ENCODE data around the gene UBE2B.
"Not testable (repeated sequence)": the region's sequence is repeated elsewhere in the genome, so short reads cannot be mapped to it uniquely, and the experiment has no call there.

The UBE2B gene

GRCh38 chr5:134417707-134418106, 46.3 kb downstream of the UBE2B start:
- Histone ChIP-seq H3K27me3 (ENCODE audit: control insufficient read depth, insufficient read depth, low read length) (no peaks in the 10 kb centered on the region), H3K4me3 (ENCODE audit: low read length) (no peak overlapping the region), H3K4me1 (ENCODE audit: control insufficient read depth, insufficient read depth, low read length) (no peaks in the 10 kb centered on the region), H3K27ac (ENCODE audit: low read length) (no peak overlapping the region), H3K9me3 (ENCODE audit: control insufficient read depth, insufficient read depth, low read length) (no peaks in the 10 kb centered on the region), H3K36me3 (ENCODE audit: control insufficient read depth, insufficient read depth, low read length) (no peaks in the 10 kb centered on the region)
- no peak for DNase-seq (ENCODE audit: low read depth, low spot score)

DNA sequence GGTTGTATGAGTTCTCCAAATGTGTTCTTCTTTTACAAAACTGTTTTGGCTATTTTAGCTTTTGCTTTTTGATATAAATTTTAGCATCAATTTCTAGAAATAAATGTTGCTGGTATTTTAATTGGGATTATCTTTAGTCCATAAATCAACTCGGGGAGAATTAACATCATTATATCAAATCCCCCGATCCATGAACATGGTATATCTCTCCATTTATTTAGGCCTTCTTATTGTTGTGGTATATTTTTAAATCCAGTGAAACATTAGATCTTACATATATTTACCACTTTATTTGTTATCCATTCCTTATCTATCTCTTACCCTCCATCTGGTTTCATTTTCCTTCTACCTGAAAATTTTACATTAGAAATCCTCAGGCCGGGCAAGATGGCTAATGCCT, 47.6 kb downstream of the UBE2B start:
- no peaks in the 10 kb centered on the region for H3K36me3 ChIP-seq (ENCODE audit: control insufficient read depth, insufficient read depth, low read length)
- H3K4me1 ChIP-seq (ENCODE audit: control insufficient read depth, insufficient read depth, low read length) = no peaks in the 10 kb centered on the region
- H3K27ac ChIP-seq (ENCODE audit: low read length) = no peak overlapping the region
- no CpG with 5 or more reads among the region's 3 CpGs for WGBS (ENCODE audit: insufficient coverage, insufficient read length)
- DNase-seq (ENCODE audit: low read depth, low spot score) = no peak
- H3K4me3 ChIP-seq (ENCODE audit: low read length) = no peak overlapping the region
- H3K9me3 ChIP-seq (ENCODE audit: control insufficient read depth, insufficient read depth, low read length) = no peaks in the 10 kb centered on the region
- no peaks in the 10 kb centered on the region for H3K27me3 ChIP-seq (ENCODE audit: control insufficient read depth, insufficient read depth, low read length)

- no peaks in the 10 kb centered on the region for H3K27me3 ChIP-seq (ENCODE audit: control insufficient read depth, insufficient read depth, low read length)
- H3K4me3 ChIP-seq (ENCODE audit: low read length) = no peak overlapping the region
- H3K27ac ChIP-seq (ENCODE audit: low read length) = no peak overlapping the region
- H3K36me3 ChIP-seq (ENCODE audit: control insufficient read depth, insufficient read depth, low read length) = no peaks in the 10 kb centered on the region
- no peaks in the 10 kb centered on the region for H3K9me3 ChIP-seq (ENCODE audit: control insufficient read depth, insufficient read depth, low read length)
- H3K4me1 ChIP-seq (ENCODE audit: control insufficient read depth, insufficient read depth, low read length) = no peaks in the 10 kb centered on the region
- no CpG with 5 or more reads among the region's 2 CpGs for WGBS (ENCODE audit: insufficient coverage, insufficient read length)
- DNase-seq (ENCODE audit: low read depth, low spot score) = no peak
Observed at GRCh38 chr5:134420343-134420742, 49.0 kb downstream of the UBE2B start.

- H3K4me3 ChIP-seq (ENCODE audit: low read length); H3K27ac ChIP-seq (ENCODE audit: low read length); H3K36me3 ChIP-seq (ENCODE audit: control insufficient read depth, insufficient read depth, low read length); H3K9me3 ChIP-seq (ENCODE audit: control insufficient read depth, insufficient read depth, low read length); H3K4me1 ChIP-seq (ENCODE audit: control insufficient read depth, insufficient read depth, low read length); DNase-seq (ENCODE audit: low read depth, low spot score); H3K27me3 ChIP-seq (ENCODE audit: control insufficient read depth, insufficient read depth, low read length): not testable (repeated sequence)
- WGBS (ENCODE audit: insufficient coverage, insufficient read length) = no CpG with 5 or more reads among the region's 4 CpGs
Observed at GRCh38 chr5:134421038-134421437, 49.7 kb downstream of the UBE2B start.

GRCh38 chr5:134422791-134423365, 51.5 kb downstream of the UBE2B start:
- no peaks in the 10 kb centered on the region for H3K36me3 ChIP-seq (ENCODE audit: control insufficient read depth, insufficient read depth, low read length)
- H3K27me3 ChIP-seq (ENCODE audit: control insufficient read depth, insufficient read depth, low read length) = no peaks in the 10 kb centered on the region
- no CpG with 5 or more reads among the region's 7 CpGs for WGBS (ENCODE audit: insufficient coverage, insufficient read length)
- H3K27ac ChIP-seq (ENCODE audit: low read length) = no peak overlapping the region
- no peaks in the 10 kb centered on the region for H3K9me3 ChIP-seq (ENCODE audit: control insufficient read depth, insufficient read depth, low read length)
- no peak for DNase-seq (ENCODE audit: low read depth, low spot score)
- H3K4me1 ChIP-seq (ENCODE audit: control insufficient read depth, insufficient read depth, low read length) = no peaks in the 10 kb centered on the region
- no peak overlapping the region for H3K4me3 ChIP-seq (ENCODE audit: low read length)

DNA sequence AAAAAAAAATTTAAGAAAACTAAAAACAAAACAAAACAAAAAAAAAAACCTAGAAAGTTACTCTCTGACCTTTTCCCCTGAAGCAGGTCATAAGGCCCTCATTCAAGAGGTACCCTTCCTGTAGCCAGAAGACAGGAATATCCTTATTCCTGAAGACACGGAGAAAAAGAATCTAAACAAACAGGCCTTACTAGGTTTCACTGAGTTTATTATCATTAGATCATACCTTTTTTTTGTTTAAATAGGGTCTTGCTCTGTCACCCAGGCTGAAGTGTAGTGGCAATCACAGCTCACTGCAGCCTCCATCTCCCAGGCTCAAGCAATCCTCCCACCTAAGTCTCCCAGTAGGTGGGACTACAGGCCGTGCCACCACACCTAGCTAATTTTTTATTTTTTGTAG, 52.0 kb downstream of the UBE2B start:
- no peaks in the 10 kb centered on the region for H3K36me3 ChIP-seq (ENCODE audit: control insufficient read depth, insufficient read depth, low read length)
- no CpG with 5 or more reads among the region's 2 CpGs for WGBS (ENCODE audit: insufficient coverage, insufficient read length)
- H3K27me3 ChIP-seq (ENCODE audit: control insufficient read depth, insufficient read depth, low read length) = no peaks in the 10 kb centered on the region
- no peaks in the 10 kb centered on the region for H3K9me3 ChIP-seq (ENCODE audit: control insufficient read depth, insufficient read depth, low read length)
- H3K27ac ChIP-seq (ENCODE audit: low read length) = no peak overlapping the region
- no peak overlapping the region for H3K4me3 ChIP-seq (ENCODE audit: low read length)
- DNase-seq (ENCODE audit: low read depth, low spot score) = no peak
- peaks cover 2% of the 10 kb centered on the region; the same call in 1 of the 2 replicates for H3K4me1 ChIP-seq (ENCODE audit: control insufficient read depth, insufficient read depth, low read length)

DNA sequence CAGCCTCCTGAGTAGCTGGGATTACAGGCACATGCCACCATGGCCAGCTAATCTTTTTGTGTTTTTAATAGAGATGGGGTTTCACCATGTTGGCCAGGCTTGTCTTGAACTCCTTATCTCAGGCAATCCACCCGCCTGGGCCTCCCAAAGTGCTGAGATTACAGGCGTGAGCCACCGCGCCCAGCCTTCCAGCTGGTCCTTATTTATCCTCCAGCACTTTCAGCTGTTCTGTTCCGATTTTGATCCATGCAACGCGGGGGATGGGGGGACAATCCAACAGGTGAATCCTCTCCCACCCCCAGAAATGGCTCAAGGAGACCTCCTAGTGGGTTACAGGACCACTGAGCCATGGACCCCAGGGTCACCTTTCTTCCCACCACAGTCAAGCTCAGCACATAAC, 55.0 kb downstream of the UBE2B start:
- Histone ChIP-seq H3K9me3 (ENCODE audit: control insufficient read depth, insufficient read depth, low read length) (no peaks in the 10 kb centered on the region), H3K4me3 (ENCODE audit: low read length) (no peak overlapping the region), H3K4me1 (ENCODE audit: control insufficient read depth, insufficient read depth, low read length) (peaks cover 3% of the 10 kb centered on the region; the same call in 1 of the 2 replicates), H3K36me3 (ENCODE audit: control insufficient read depth, insufficient read depth, low read length) (no peaks in the 10 kb centered on the region), H3K27ac (ENCODE audit: low read length) (no peak overlapping the region), H3K27me3 (ENCODE audit: control insufficient read depth, insufficient read depth, low read length) (no peaks in the 10 kb centered on the region)
- WGBS (ENCODE audit: insufficient coverage, insufficient read length) = no CpG with 5 or more reads among the region's 7 CpGs
- DNase-seq (ENCODE audit: low read depth, low spot score) = no peak

- Histone ChIP-seq H3K27ac (ENCODE audit: low read length) (no peak overlapping the region), H3K27me3 (ENCODE audit: control insufficient read depth, insufficient read depth, low read length) (no peaks in the 10 kb centered on the region), H3K9me3 (ENCODE audit: control insufficient read depth, insufficient read depth, low read length) (no peaks in the 10 kb centered on the region), H3K4me3 (ENCODE audit: low read length) (no peak overlapping the region), H3K36me3 (ENCODE audit: control insufficient read depth, insufficient read depth, low read length) (no peaks in the 10 kb centered on the region), H3K4me1 (ENCODE audit: control insufficient read depth, insufficient read depth, low read length) (peaks cover 4% of the 10 kb centered on the region)
- no CpG with 5 or more reads among the region's 9 CpGs for WGBS (ENCODE audit: insufficient coverage, insufficient read length)
- DNase-seq (ENCODE audit: low read depth, low spot score) = peak; percentile 81
Observed at GRCh38 chr5:134427540-134428041, 56.2 kb downstream of the UBE2B start.

DNA sequence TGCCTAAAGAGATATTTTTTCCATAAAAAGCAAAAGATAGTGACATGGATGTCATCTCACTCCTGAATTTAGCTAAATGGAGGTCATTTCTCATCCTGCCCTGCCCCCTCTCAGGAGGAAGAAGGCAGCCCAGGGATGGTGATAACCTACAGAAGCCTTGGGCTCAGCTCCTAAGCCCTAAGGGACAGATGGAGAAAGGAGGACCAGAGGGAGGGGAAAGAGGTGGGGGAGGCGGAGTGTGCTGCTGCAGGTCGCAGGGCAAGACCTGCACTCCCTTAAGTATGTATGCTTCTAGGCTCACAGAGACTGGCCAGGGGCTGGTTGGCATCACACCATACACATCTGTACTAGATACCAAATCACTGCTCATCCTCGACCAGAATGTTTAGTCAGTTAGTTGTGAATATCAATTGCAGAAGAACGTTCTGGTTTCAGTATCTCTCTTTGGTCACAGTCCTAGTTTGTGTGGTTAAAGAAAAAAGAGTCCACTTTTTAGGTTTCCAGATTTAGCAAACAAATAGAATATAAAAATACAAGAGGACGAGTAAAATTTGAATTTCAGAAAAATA, 58.7 kb downstream of the UBE2B start:
- Histone ChIP-seq H3K9me3 (ENCODE audit: control insufficient read depth, insufficient read depth, low read length) (no peaks in the 10 kb centered on the region), H3K27ac (ENCODE audit: low read length) (no peak overlapping the region), H3K4me3 (ENCODE audit: low read length) (no peak overlapping the region), H3K4me1 (ENCODE audit: control insufficient read depth, insufficient read depth, low read length) (peaks cover 6% of the 10 kb centered on the region), H3K27me3 (ENCODE audit: control insufficient read depth, insufficient read depth, low read length) (no peaks in the 10 kb centered on the region), H3K36me3 (ENCODE audit: control insufficient read depth, insufficient read depth, low read length) (no peaks in the 10 kb centered on the region)
- WGBS (ENCODE audit: insufficient coverage, insufficient read length) = no CpG with 5 or more reads among the region's 5 CpGs
- no peak for DNase-seq (ENCODE audit: low read depth, low spot score)

DNA sequence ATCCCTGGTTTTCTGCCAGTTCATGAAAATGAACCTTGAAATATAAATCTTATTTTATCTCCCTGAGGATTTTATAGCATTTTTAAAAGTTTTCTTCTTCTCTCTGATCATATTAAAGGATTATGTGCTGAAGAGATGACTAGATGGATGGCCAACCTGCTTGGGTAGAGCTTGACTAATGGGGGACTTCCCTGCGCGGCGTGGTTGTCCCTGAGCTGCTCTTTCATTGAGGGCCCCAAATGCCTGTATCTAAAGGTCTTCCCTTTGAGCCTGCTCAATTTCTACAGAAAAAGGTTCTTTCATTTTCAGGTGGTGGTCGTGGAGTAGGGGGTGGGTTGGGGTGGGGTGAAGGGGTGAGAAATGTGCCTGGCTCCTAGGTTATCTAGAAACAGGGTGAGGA, 60.8 kb downstream of the UBE2B start:
- H3K27ac ChIP-seq (ENCODE audit: low read length) = no peak overlapping the region
- H3K4me1 ChIP-seq (ENCODE audit: control insufficient read depth, insufficient read depth, low read length) = peaks cover 6% of the 10 kb centered on the region
- 0 out of 2 replicates have a peak, but pooled peaks cover 3% of the 10 kb centered on the region for H3K36me3 ChIP-seq (ENCODE audit: control insufficient read depth, insufficient read depth, low read length)
- H3K4me3 ChIP-seq (ENCODE audit: low read length) = no peak overlapping the region
- DNase-seq (ENCODE audit: low read depth, low spot score) = no peak
- no CpG with 5 or more reads among the region's 4 CpGs for WGBS (ENCODE audit: insufficient coverage, insufficient read length)
- no peaks in the 10 kb centered on the region for H3K27me3 ChIP-seq (ENCODE audit: control insufficient read depth, insufficient read depth, low read length)
- no peaks in the 10 kb centered on the region for H3K9me3 ChIP-seq (ENCODE audit: control insufficient read depth, insufficient read depth, low read length)

Data from iPS DF 6.9 (cell line).